Measurements from ENCODE around the gene MCHR1.

DNA sequence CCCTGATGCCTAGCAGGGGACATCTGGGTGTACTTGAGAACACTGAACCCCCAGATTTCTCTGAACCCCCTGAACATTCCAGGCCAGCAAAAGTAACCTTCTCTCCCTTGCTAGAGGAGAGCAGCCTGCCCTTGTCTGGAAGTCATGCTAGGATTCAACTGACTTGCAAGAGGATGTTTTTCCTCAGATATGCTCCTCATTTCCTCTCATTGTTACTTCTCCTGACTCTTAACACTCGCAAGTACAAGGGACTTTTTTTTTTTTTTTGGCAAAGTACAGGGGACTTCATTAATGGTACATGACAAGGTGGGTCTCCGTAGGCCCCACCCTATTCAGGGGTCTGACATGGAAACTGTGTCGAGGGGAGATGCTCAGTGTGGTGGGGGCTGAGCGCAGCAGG lies 6.3 kb upstream of the MCHR1 start:
- TF ChIP-seq CTCF (conservative IDR thresholded peaks at IDR 0.05) (no peak), ZFX (IDR thresholded peaks at IDR 0.05) (no peak)
